Nephron (organoid): Measurements from ENCODE around the gene SLC39A6.
"Not testable (repeated sequence)": the region's sequence is repeated elsewhere in the genome, so short reads cannot be mapped to it uniquely, and the experiment has no call there.

Experiments used
- H3K27ac Mint-ChIP-seq, 3 experiments: 2 replicates each; pipeline ENCODE4 v1.8.0; 2020; ENCODE audit warnings: mixed read lengths in 3 of 3, mild to moderate bottlenecking in 2 of 3, moderate library complexity in 1 of 3
- H3K27me3 Mint-ChIP-seq: 2 replicates; pipeline ENCODE4 v1.8.0; 2021; ENCODE audit warnings: low read depth, mild to moderate bottlenecking, moderate library complexity, mixed read lengths
- H3K36me3 Mint-ChIP-seq: 2 replicates; pipeline ENCODE4 v1.8.0; 2020; ENCODE audit warnings: low read depth, mixed read lengths
- H3K4me1 Mint-ChIP-seq: 2 replicates; pipeline ENCODE4 v1.8.0; 2020; ENCODE audit warnings: mixed read lengths
- H3K4me3 Mint-ChIP-seq, 3 experiments: 2 replicates each; pipeline ENCODE4 v1.8.0; 2020; ENCODE audit warnings: mild to moderate bottlenecking in 3 of 3, mixed read lengths in 3 of 3, moderate library complexity in 2 of 3
- H3K9me3 Mint-ChIP-seq: 2 replicates; pipeline ENCODE4 v1.8.0; 2020; ENCODE audit warnings: mixed read lengths
- CTCF ChIP-seq, 3 experiments: fragments of 200-600 bp; sonication (generic); IDR thresholded peaks; one replicate each; pipeline ENCODE4 v1.5.0; 2021; ENCODE audit warnings: antibody characterized with exemption in 3 of 3; ENCODE audit not compliant: unreplicated experiment in 3 of 3

The SLC39A6 gene

GRCh38 chr18:36067055-36067957, 61.8 kb downstream of the SLC39A6 start, which contains the start of gene RPRD1A:
RPRD1A (minus strand) TSS chr18:36067559; CDS start chr18:36067404, 155 bp downstream.
- Mint-ChIP-seq H3K9me3 (peaks cover 3% of the 10 kb centered on the region), H3K36me3 (peaks cover 19% of the 10 kb centered on the region), H3K4me1 (peaks cover 18% of the 10 kb centered on the region), H3K27me3 (peaks cover 4% of the 10 kb centered on the region), H3K4me3 (peak within 1 kb of the TSS; percentile 97 to 100 (median 98)), H3K27ac (peak within 1 kb of the TSS; percentile 61 to 96 (median 82))
- no peak for TF ChIP-seq CTCF (IDR thresholded peaks at IDR 0.05; ENCODE audit: unreplicated experiment in 3 of 3)

- no peak for TF ChIP-seq CTCF (IDR thresholded peaks at IDR 0.05; ENCODE audit: unreplicated experiment in 3 of 3)
- H3K4me1 Mint-ChIP-seq, result peaks cover 18% of the 10 kb centered on the region
- H3K27me3 Mint-ChIP-seq, result peaks cover 4% of the 10 kb centered on the region
- peak overlapping the region; percentile 61 to 96 (median 70) for H3K27ac Mint-ChIP-seq
- H3K4me3 Mint-ChIP-seq, result peak overlapping the region; percentile 97 to 100 (median 98)
- peaks cover 20% of the 10 kb centered on the region for H3K36me3 Mint-ChIP-seq
- H3K9me3 Mint-ChIP-seq, result peaks cover 3% of the 10 kb centered on the region
Measured at GRCh38 chr18:36066686-36067054, 62.5 kb downstream of the SLC39A6 start.

- Mint-ChIP-seq H3K4me1 (peaks cover 18% of the 10 kb centered on the region), H3K36me3 (peaks cover 25% of the 10 kb centered on the region), H3K9me3 (peaks cover 3% of the 10 kb centered on the region), H3K27ac (peak overlapping the region; percentile 38 to 96 (median 70)), H3K27me3 (peaks cover 4% of the 10 kb centered on the region), H3K4me3 (peak overlapping the region; percentile 97 to 100 (median 98))
- TF ChIP-seq CTCF (IDR thresholded peaks at IDR 0.05; ENCODE audit: unreplicated experiment in 3 of 3), result no peak
Measured at GRCh38 chr18:36066001-36066400, 63.1 kb downstream of the SLC39A6 start.

- H3K27me3 Mint-ChIP-seq, result not testable (repeated sequence)
- Mint-ChIP-seq H3K27ac (peak overlapping the region in 1 of 3 experiments; percentile 75), H3K36me3 (peaks cover 25% of the 10 kb centered on the region)
Measured at GRCh38 chr18:36064809-36065079, 64.4 kb downstream of the SLC39A6 start.

GRCh38 chr18:36064027-36064808, 64.9 kb downstream of the SLC39A6 start:
- no peak for TF ChIP-seq CTCF (IDR thresholded peaks at IDR 0.05; ENCODE audit: unreplicated experiment in 3 of 3)

More at GRCh38 chr18:36064809-36065079, 64.4 kb downstream of the SLC39A6 start:
- H3K9me3 Mint-ChIP-seq, result not testable (repeated sequence)
- peak overlapping the region; percentile 46 to 70 (median 52) for H3K4me3 Mint-ChIP-seq
- peaks cover 18% of the 10 kb centered on the region for H3K4me1 Mint-ChIP-seq

GRCh38 chr18:36058674-36059073, 70.5 kb downstream of the SLC39A6 start:
- Mint-ChIP-seq H3K9me3 (peaks cover 4% of the 10 kb centered on the region), H3K27me3 (no peaks in the 10 kb centered on the region), H3K4me1 (no peaks in the 10 kb centered on the region), H3K36me3 (peaks cover 39% of the 10 kb centered on the region), H3K4me3 (no peak overlapping the region), H3K27ac (no peak overlapping the region)
- TF ChIP-seq CTCF (IDR thresholded peaks at IDR 0.05; ENCODE audit: unreplicated experiment in 3 of 3), result no peak

More at GRCh38 chr18:36064027-36064808, 64.9 kb downstream of the SLC39A6 start:
- H3K4me3 Mint-ChIP-seq, result peak overlapping the region in 1 of 3 experiments; percentile 46
- H3K36me3 Mint-ChIP-seq, result peaks cover 25% of the 10 kb centered on the region
- peaks cover 18% of the 10 kb centered on the region for H3K4me1 Mint-ChIP-seq
- H3K27ac Mint-ChIP-seq, result no peak overlapping the region
- no peaks in the 10 kb centered on the region for H3K27me3 Mint-ChIP-seq
- H3K9me3 Mint-ChIP-seq, result peaks cover 3% of the 10 kb centered on the region
